NCI-H1105 treated with DMSO at 0.1 percent for 48 hours (cell line): Measurements from ENCODE around the gene EDNRA.

ENCODE experiments used
- DNase-seq: peaks from one replicate; lab custom pipeline; 2025; lab: John Stamatoyannopoulos, UW

The EDNRA gene

DNA sequence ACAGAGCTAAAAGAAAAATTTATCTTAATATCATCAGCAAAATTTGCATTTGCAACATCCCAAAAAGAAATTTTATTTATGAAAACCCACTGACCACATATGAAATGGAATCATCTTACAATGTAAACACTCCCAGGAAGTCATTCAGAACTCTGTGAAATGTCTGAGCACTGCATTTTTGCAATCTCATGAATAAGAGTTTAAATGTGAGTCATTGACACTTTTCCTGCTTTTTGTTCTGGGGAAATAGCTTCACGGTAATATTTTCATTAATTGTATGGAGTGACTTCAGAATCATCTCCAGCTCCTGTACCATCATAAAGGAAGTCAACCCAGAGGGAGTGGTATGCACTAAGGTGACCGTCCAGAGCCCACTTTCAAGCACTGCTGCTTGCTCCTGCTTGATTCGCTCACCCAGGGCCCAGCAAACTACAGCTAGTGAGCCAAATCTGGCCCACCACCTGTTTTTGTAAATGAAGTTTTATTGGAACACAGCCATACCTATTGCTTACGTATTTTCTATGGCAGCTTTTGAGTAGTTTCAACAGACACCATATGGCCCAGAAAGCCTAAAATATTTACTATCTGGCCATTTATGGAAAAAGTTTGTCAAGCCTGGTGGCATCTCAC is 17.2 kb downstream of the EDNRA start:
- no peak for DNase-seq

DNA sequence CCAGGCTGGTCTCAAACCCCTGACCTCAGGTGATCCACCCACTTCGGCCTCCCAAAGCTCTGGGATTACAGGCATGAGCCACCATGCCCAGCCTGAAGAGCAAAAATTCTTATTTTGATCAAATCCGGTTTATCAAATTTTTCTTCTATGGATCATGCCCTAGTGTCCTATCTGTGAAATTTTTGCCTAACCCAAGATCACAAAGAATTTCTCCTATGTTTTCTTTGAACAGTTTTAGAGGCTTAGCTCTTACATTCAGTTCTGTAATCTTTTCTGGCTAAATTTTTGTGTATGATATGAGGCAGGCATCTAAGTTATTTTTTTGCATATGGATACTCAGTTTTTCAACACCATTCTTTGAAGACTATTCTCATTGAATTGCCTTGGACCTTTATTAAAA is 27.4 kb downstream of the EDNRA start:
- DNase-seq = no peak

DNA sequence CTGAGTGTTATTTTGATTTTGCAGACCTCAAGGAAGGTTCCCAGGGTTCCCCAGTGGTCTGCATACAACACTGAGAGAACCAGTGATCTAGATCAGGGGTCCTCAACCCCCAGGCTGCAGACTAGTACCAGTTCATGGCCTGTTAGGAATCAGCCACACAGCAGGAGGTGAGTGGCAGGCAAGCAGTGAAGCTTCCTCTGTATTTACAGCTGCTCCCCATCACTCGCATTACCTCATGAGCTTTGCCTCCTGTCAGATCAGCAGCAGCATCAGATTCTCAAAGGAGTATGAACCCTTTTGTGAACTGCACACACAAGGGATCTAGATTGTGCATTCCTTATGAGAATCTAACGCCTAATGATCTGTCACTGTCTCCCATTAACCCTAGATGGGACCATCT is 28.5 kb downstream of the EDNRA start:
- no peak for DNase-seq

DNA sequence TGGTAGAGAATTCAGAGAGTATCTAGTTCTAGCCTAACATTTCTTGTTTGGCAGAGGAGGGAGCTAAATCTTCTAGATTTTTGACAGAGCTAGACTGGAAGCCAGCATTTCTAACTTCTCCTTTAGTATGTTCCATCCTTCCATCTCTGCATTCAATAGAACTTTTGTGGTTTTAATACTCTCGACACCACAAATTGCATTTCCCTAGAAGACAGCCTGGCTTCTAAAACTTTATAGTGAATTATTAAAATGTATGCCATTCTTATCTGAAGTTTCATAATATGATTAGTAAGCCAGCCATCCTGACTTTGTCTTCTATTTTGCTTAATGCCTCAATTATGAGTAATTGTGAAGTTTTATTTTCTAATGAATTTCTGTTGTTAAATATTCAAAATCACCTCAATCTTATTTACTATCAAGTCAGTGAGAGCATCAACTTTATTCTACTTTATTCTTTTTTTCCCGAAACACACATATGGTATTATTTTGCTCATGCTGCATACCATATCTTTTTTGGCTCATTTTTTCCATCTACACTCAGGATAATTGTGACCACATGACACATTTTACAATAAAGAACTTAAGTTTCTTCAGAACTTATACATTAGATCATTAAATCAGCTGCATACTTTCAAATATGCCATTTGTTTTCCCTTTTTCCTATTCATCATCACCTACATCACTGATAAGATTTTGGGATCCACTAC is 30.2 kb downstream of the EDNRA start:
- DNase-seq = no peak

DNA sequence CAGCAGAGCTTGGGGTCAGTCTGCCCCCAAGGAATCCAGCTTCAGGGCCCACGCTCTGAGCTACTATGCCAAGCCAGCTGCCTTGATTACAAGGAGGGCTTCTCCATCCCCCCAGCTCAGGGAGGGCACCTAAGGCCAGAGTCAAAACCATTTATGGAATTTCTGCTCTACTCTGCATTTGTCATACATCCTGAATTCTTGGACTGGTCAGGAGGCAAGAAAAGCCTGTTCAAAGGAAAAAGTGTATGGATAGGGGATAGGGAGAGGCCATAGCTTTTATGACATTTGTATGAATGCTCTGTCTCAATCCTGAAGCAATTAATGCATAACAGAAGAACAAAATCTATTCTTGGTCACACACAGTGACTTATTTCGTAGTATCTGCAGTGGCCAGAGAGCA is 32.2 kb downstream of the EDNRA start:
- DNase-seq = no peak

DNA sequence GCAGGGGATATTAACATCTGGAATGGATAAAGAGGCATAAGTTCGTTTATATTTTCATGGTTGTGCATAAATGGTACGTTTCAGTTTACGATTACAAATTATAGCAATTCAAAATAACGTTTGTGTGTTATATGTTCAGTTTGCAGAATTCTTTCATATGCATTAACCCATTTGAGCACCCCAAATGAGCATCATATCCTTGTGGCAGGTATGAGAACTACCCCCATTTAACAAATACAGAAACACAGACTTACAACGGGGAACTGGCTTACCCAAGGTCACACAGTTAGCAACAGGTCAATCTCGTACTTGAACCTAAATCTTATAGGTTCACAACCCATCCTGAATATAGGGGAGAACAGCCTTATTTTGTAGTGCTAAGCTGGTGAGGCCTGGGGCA is 33.1 kb downstream of the EDNRA start:
- no peak for DNase-seq

DNA sequence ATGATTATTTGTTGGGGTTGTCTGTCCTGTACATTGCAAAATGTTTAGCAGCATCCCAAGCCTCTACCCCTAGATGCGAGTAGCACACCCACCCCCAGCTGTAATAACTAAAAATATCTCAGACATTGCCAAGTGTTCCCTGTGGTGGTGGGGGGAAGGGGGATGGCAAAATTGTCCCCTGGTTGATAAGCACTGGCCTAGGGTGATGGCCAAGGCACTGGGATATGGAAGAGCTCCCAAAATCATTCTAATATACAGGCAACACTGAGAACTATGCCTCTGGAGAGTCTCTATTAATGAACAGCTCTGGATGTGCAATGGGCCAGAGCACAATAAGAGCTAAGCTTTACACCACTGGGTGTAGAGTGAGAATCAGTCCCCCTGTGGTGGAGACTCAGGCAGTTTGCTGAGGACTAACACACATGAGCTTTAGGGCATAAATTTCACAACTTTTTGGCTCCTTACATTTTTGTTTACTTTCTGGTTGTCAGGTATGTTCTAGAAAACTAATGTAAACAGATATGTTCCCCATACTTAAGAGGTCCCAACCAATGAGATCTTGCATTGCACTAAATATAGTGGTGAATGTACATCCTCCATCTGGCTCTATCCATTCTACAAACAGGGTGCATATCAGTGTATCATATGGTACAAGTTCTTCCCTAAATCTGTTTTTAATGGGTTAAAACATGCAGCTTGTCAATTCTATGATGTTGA is 34.5 kb downstream of the EDNRA start:
- DNase-seq = no peak

DNA sequence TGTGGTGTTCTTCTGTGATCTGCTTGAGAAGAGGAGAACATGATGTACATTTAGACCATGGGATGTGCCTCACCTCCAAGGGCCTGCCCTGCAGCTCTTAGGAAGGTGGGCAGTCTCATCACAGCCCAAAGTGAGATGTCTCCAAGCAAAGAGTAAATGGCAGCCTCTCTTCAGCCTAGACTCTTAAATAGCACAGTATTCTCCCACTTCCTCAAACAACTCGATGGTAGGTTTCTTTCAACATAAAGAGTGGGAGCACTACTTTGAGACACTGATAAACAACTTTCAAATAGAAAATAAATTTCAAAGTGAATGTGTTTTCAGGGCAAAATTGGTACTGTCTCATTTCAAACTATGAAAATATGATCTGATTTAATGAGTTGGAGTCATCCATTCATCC is 35.2 kb downstream of the EDNRA start:
- DNase-seq = no peak

DNA sequence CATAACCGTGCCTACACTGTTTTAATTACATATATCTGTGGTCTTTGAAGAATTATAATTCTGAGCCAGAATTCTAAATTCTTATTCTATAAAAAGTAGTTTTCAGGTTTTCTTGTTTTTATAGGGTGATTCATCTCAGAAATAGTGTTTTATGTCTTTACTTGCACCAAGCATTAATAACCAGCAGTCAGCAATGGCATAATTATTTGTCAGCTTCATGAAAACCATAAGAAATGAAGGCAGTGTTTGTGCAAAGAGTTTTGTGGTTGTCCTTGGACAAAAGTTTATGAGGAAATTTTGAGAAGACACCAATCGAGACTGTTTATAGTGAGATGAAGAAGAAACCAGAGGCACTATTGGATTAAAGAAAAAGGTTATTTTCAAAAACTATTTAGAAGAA is 37.2 kb downstream of the EDNRA start:
- no peak for DNase-seq

DNA sequence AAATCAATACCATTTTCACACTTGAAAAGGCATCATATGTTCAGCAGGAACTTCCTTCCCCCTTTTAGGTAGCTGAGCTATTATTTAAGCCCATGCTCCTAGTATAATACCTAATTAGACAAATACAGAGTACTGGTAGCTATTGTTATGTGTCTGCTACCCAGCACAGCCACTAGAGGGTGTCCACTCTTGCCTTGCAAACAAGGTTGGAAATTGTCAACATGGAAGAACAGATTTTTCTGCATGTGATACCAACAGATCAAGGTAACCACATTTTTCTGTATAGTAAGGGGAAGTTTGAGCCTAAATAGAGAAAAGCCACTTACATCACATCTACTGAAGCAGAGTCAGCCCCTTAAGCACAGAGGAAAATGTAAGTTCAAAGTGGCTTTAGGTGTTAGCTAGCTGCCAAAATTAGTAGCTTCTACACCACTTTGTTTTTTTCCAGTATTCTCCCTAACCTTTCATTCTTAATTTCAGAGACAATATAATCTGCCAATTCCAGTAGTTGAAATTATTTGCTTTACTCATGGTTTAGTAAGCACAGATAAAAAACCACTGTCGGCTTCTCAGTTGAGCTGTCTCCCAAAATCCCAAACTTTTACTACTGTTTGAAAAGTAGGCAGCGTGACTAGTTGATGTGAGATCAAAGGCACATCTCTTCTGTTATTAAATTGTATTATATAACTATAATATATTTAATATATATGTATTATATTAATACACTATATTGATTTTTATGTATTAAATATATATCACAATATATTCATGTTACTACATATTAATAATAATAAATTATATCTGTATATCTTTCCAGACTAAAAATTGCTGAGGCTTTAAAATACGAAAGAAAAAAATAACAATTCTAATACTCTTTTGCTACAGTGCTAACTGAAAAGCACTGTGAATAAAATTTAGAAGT is 38.2 kb downstream of the EDNRA start:
- peak; percentile 22 for DNase-seq

DNA sequence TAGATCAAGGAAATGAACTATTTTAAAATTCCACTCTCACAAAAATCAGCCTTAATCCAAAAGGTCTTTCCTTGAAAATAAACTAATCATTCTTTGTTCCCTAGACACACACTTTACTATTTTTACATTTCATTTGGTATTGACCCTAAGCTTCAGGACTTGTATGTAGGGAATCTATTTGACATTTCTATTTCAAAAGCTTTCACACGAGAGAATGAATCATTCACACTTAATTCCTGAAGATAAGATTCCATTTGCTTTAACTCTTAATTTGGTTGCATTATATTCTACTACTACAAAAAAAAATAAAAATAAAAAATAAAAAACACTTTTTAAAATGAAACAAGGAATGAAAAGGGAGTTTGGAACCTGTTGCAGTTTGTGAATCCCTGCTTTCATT is 43.7 kb downstream of the EDNRA start:
- no peak for DNase-seq

DNA sequence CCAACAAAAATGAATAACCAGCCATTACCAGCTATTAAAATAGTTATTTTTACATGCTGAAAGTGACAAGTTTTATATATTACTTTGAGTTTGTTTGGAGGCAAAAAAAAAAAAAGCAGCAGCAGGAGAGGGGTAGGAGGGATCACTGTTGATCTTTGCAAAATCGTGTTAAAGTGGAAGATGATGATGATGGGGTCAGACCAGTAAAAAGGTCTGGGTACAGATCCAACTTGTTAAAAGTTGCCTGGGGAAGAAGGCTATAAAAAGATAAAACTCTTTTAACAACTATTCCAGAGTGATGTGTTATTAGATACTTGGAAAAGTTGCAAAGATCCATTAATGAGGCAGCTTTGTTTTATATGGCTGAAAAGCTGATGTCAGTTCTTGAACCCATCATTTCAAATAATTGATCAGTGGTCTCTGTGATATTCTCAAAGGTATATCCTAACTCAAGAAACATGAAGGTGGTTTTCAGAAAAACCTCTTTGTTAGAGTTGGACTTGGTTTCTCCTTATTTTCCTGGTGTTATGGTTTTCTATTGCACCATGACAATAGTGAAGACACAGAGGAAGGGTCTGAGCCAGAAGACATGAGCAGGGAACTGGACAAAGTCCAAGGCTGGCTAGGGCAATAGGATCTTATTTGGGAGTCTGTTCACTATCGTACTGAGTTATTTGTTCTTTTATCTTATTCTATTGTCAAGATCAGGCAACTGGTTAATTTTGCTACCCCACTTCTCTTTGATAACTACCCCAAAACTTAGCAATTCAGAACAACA is 44.8 kb downstream of the EDNRA start:
- no peak for DNase-seq

DNA sequence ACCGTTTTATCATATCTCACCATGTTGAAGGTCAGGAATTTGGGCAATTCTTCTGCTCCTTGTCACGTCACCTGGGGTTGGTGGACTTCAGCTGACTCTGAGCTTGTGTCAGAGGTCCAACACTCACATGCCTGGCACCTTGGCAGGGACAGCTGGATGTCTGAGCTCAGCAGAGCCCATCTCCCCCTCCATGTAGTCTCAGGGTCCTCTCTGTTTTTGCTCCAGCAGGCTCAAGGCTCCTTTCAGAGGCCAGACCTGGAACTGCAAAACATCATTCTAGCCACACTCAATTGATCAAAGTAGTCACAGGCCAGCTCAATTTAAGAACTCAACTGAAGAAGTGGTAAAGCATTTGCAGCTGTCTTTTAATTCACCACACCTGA is 45.4 kb downstream of the EDNRA start:
- DNase-seq = no peak

DNA sequence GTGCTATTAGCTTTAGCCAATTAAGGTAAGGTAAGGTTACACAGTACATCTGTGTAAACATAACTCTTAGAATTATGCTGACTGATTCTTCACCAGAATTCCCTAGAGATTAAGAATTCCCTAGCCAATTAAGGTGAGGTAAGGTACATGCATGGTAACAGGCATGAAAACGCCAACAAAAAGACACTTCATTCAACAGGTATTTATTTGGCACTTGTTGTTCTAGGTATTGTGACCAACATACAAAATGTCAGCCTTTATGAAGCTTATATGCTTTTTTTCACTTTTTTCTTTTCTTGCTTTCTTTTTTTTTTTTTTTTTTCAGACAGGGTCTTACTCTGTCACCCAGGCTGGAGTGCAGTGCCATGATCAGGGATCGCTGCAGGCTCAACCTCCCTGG is 47.2 kb downstream of the EDNRA start:
- DNase-seq = no peak

DNA sequence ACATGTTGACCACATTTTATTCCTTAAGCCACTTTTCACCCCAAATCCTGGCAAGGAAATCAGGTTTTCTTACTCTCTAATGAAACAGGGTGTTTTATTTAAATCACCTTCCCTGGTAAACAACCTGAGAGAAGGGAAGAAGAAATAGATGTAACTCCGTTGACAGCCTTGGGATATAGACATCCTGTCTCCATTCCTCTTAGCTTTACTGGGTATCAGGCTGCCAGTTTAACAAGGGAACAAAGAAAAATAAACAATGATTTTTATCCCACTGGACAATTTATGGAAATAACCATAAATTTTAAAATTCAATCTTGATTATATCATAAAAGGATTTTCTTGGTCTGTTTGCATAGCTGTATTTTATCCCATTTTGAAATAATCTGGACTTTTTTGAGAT is 49.2 kb downstream of the EDNRA start:
- no peak for DNase-seq

DNA sequence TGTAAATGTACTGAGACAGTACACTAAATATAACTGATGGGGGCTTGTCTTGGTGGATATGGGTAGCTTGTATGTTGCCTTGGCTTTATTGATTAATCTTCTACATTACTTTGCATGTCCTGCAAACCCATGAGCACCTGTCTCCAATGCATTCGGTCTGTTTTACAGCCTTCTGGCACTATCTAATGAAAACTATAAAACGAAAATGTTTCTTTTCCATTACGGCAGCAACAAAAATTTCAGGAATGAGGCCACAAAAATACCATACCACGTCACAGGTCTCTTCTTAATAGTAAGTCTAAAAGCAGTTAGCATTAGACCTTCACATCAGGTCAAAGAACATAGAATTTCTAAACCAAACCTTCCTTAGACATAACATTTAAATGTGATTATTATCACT is 49.8 kb downstream of the EDNRA start:
- no peak for DNase-seq

DNA sequence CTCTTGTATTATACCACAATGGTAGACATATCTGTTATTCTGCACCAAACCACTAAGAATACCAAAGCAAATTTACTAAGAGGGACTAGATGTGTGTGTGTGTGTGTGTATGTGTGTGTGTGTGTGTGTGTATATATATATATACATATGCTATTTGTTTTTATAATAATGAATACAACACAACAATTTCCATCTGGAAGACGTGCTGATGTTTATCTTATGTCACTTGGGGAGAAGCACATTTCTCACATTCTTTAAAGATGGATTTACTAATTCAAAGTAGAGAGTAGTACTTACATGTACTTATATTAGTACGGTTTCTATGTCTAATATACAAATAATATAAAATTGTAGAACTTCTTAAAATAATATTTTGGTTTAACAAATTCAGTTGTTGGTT is 52.0 kb downstream of the EDNRA start:
- DNase-seq = no peak

DNA sequence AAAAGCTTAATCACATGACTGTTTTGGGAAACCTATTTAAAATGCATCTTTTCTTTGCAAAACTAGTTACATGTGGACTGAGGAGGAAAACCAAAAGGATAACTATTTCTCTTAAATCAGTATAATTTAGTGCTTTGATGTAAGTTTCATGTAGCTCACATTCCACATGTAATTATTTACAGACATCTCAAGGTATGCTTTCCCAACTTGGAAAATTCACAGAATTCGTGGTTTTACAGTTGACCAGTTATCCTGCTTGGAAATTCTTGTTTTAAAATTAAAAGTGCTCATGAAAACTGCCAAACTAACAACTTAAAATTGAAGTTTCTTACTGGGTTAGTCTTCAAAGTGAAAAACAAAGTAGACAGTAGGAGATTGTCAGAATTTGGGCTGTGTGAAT is 52.4 kb downstream of the EDNRA start:
- no peak for DNase-seq

DNA sequence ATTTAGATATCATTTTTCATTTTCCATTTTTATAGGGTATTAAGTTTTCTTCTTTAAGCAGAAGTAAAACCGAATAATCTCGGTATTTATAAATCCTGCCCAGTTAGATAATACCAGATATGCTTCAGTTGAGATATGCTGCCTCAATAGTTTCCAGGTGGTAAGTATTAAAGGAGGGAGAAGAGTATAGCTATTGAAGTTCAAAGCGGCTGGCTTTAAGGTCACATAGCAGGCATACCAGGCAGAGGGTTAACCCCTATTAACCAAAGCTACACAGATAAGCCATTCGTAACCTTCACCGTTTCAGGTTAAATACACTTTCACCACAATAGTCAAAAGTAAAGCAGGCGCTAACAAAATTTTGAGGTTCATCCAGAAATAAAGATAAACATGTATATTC is 54.2 kb downstream of the EDNRA start:
- no peak for DNase-seq

DNA sequence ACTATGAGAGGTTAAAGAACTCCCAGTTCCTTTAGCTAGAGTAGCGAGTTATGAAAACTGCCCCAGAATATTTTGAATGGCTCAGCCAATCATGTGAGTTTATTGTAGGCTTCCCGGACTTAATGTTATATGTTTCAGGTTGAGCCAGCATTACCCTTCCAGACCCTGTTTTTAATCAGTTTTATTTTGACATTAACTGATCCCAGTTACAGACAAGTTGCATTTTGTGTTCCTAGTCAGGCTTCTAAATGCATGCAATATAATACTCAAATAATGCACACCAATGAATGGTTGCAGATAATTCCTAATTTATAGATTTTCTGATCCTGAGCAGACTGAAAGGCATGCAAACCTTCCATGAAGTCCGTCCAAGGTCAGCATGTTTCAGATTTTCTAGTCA is 57.8 kb downstream of the EDNRA start:
- no peak for DNase-seq

DNA sequence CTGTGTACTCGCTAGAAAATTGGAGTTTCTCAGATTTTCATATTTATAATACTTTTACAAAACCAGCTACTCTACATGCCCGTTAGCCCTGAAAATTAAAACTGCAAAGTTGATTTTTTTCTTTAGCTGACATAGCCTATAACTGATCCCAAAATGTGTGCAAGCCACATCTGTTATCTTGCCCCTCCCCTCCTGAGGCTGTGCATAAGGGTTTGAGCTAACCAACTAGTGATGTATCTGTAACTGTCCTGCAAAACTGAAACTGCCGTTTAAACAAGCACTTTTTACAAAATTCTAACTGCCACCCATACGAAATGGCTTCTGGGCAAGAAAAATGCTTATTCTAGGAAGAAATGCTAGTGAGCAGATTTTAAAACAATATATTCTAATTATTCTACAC is 59.1 kb downstream of the EDNRA start:
- no peak for DNase-seq
